HUES6 (cell line): ENCODE data around the gene NRIP1.
"Not testable (repeated sequence)": the region's sequence is repeated elsewhere in the genome, so short reads cannot be mapped to it uniquely, and the experiment has no call there.

Experiments
- H3K27ac ChIP-seq: 2 replicates; pipeline ENCODE4 v1.7.0; 2013; ENCODE audit warnings: low read depth, mild to moderate bottlenecking, low read length, inconsistent platforms
- H3K27me3 ChIP-seq: 2 replicates; pipeline ENCODE4 v1.6.1; 2013; ENCODE audit warnings: low read length; ENCODE audit not compliant: control insufficient read depth, insufficient read depth
- H3K36me3 ChIP-seq: 2 replicates; pipeline ENCODE4 v1.6.1; 2013; ENCODE audit warnings: low read length; ENCODE audit not compliant: control insufficient read depth, insufficient read depth
- H3K4me1 ChIP-seq: 2 replicates; pipeline ENCODE4 v1.6.1; 2013; ENCODE audit warnings: low read length; ENCODE audit not compliant: control insufficient read depth, insufficient read depth
- H3K4me3 ChIP-seq: 2 replicates; pipeline ENCODE4 v1.5.1; 2013; ENCODE audit warnings: low read depth, low read length
- H3K9ac ChIP-seq: one replicate; pipeline ENCODE4 v1.6.1; 2013; ENCODE audit warnings: mild to moderate bottlenecking, low read length
- H3K9me3 ChIP-seq: 2 replicates; pipeline ENCODE4 v1.6.1; 2013; ENCODE audit warnings: low read depth, low read length; ENCODE audit not compliant: control insufficient read depth, insufficient read depth

Gene NRIP1

DNA sequence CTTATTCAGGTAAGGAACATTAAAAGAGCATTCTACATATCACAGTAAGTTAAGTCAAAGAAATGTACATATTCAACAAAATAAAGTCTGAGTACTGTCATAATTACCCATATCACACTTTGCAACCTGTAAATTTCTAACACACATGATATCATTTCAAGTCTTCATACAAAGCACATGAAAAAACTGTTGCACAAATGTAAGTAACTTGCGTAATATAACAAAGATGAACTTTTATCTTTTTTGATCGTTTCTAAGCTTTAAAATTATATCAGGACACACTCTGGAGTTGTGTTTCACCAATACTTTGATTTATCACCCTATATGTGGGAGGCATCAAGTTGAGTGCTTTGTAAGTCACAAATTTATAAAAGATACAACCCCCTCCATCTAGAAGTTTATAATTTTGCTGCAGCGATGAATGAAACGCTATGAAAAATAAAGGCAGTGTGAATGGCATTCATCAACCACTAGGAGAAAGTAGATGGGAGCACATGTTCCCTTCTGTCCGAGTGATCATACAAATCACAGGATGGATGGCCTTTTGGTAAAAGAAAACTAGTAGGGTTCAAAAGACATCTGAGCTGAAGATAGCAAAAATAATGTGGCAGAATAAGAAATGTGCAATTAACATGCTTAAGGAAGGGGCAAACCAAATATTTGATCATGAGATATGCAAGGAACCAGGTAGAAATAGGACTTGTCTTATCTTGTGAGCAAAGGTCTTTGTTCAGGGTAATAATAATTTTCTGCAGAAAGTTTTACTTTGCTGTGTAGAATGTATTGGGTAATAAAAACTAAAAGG is 27.5 kb downstream of the NRIP1 start:
- Histone ChIP-seq H3K27ac (no peak overlapping the region), H3K9ac (no peak overlapping the region), H3K9me3 (no peaks in the 10 kb centered on the region; the same call in 1 of the 2 replicates), H3K36me3 (peaks cover 4% of the 10 kb centered on the region; the same call in 1 of the 2 replicates), H3K4me1 (peaks cover 4% of the 10 kb centered on the region), H3K27me3 (no peaks in the 10 kb centered on the region), H3K4me3 (no peak overlapping the region)

DNA sequence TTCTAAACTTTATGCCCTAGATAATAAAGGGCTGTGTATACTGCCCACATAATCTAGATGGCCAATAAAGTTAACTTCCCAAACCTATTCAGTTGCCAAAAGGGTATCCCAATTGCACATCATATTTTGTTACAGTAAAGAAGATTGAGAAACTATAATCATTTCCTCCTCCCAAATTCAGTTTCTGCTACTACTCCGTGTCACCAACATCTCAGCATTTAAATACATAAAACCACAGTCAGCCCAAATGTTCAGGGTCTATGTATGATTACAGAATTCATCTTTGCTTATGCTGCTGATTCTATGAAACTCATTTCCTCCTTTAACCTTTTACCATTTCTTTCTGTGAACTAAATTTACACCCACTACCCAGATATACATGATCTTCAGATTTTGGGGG is 28.6 kb downstream of the NRIP1 start:
- Histone ChIP-seq H3K9me3 (no peaks in the 10 kb centered on the region; the same call in 1 of the 2 replicates), H3K36me3 (peaks cover 5% of the 10 kb centered on the region; the same call in 1 of the 2 replicates), H3K4me1 (peaks cover 4% of the 10 kb centered on the region), H3K27ac (no peak overlapping the region), H3K4me3 (no peak overlapping the region), H3K9ac (no peak overlapping the region), H3K27me3 (no peaks in the 10 kb centered on the region)

GRCh38 chr21:15034126-15034853 is 30.5 kb downstream of the NRIP1 start:
- H3K9me3 ChIP-seq, result no peaks in the 10 kb centered on the region
- H3K36me3 ChIP-seq, result peaks cover 2% of the 10 kb centered on the region; the same call in 1 of the 2 replicates
- no peak overlapping the region for H3K4me3 ChIP-seq
- no peaks in the 10 kb centered on the region for H3K27me3 ChIP-seq
- H3K4me1 ChIP-seq, result peaks cover 5% of the 10 kb centered on the region
- no peak overlapping the region for H3K9ac ChIP-seq
- H3K27ac ChIP-seq, result no peak overlapping the region

DNA sequence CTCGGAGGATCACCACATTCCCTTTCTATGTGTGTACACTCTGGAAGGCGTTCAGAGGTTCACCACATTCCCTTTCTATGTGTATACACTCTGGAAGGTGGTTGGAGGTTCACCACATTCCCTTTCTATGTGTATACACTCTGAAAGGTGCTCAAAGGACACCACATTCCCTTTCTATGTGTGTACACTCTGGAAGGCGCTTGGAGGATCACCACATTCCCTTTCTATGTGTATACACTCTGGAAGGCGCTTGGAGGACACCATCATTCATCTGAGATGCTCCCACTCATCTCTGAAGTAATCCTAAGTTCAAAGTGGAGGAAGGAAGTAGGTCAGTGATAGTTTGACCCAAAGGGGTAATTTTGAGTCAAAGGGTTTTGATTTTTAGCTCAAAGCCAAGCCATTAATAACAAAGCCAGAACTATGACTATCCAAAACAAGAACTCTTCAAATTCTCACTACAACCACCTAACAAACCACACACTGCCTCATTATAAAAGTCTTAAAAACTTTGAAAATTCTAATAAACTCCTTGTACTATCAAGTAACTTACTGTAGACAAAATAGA is 32.9 kb downstream of the NRIP1 start:
- peaks cover 9% of the 10 kb centered on the region for H3K4me1 ChIP-seq
- no peak overlapping the region for H3K4me3 ChIP-seq
- no peaks in the 10 kb centered on the region for H3K27me3 ChIP-seq
- H3K36me3 ChIP-seq, result peaks cover 2% of the 10 kb centered on the region; the same call in 1 of the 2 replicates
- no peak overlapping the region for H3K9ac ChIP-seq
- no peak overlapping the region for H3K27ac ChIP-seq
- no peaks in the 10 kb centered on the region for H3K9me3 ChIP-seq

DNA sequence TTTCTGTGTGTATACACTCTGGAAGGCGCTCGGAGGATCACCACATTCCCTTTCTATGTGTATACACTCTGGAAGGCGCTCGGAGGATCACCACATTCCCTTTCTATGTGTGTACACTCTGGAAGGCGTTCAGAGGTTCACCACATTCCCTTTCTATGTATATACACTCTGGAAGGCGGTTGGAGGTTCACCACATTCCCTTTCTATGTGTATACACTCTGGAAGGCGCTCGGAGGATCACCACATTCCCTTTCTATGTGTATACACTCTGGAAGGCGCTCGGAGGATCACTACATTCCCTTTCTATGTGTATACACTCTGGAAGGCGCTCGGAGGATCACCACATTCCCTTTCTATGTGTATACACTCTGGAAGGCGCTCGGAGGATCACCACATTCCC is 33.4 kb downstream of the NRIP1 start:
- not testable (repeated sequence) for H3K4me1 ChIP-seq, H3K36me3 ChIP-seq, H3K9ac ChIP-seq, H3K9me3 ChIP-seq, H3K27me3 ChIP-seq, H3K4me3 ChIP-seq, H3K27ac ChIP-seq

DNA sequence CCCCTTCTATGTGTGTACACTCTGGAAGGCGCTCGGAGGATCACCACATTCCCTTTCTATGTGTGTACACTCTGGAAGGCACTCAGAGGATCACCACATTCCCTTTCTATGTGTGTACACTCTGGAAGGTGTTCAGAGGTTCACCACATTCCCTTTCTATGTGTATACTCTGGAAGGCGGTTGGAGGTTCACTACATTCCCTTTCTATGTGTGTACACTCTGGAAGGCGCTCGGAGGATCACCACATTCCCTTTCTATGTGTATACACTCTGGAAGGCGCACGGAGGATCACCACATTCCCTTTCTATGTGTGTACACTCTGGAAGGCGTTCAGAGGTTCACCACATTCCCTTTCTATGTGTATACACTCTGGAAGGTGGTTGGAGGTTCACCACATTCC is 33.9 kb downstream of the NRIP1 start:
- H3K4me1 ChIP-seq, H3K27ac ChIP-seq, H3K4me3 ChIP-seq, H3K9me3 ChIP-seq, H3K27me3 ChIP-seq, H3K36me3 ChIP-seq, H3K9ac ChIP-seq: not testable (repeated sequence)

GRCh38 chr21:15029077-15029476 is 35.7 kb downstream of the NRIP1 start:
- Histone ChIP-seq H3K9ac (no peak overlapping the region), H3K27ac (no peak overlapping the region), H3K9me3 (no peaks in the 10 kb centered on the region), H3K36me3 (peaks cover 2% of the 10 kb centered on the region; the same call in 1 of the 2 replicates), H3K4me3 (no peak overlapping the region), H3K4me1 (peaks cover 5% of the 10 kb centered on the region; the same call in 1 of the 2 replicates), H3K27me3 (no peaks in the 10 kb centered on the region)

DNA sequence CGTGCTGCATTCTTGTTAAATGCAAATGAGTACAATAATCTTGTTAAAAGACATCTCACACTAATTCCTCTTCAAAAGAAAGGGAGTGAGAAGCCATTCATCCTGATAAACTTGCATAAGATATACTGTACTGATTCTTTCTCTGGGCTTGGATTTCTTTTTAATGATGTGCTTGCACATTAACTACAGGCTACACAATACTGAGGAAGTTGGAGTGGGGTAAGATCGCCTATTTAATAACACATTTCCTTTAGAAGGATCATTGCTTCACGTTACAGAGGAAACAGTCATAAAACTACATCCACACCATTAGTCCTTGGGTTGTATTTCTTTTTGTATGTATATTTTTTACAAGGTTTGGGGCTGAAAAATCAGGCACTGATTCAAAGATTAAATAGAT is 36.6 kb downstream of the NRIP1 start:
- Histone ChIP-seq H3K4me1 (peaks cover 5% of the 10 kb centered on the region; the same call in 1 of the 2 replicates), H3K27ac (no peak overlapping the region), H3K36me3 (peaks cover 2% of the 10 kb centered on the region; the same call in 1 of the 2 replicates), H3K9ac (no peak overlapping the region), H3K4me3 (no peak overlapping the region), H3K27me3 (no peaks in the 10 kb centered on the region), H3K9me3 (no peaks in the 10 kb centered on the region)

DNA sequence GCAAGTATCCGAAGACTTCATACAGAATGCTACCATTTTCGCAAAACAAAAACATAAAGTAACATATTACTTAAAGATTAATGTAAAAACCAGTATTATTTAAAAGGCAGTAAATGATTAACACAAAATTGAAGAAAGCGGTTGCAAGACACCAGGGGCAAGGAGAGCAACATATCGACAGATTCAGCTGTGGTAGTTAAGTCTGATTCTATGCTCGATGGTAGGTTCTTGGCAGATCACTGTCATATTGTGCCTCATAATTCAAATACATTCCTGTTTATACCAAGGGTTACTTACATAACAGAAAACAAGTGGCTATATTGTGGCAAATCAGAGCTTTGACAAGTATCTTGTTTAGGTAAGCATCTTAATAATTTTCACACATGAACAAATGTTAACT is 37.7 kb downstream of the NRIP1 start:
- H3K27me3 ChIP-seq, result no peaks in the 10 kb centered on the region
- H3K4me3 ChIP-seq, result no peak overlapping the region
- H3K4me1 ChIP-seq, result peaks cover 5% of the 10 kb centered on the region; the same call in 1 of the 2 replicates
- H3K9ac ChIP-seq, result no peak overlapping the region
- 0 out of 2 replicates have a peak, but pooled peaks cover 1% of the 10 kb centered on the region for H3K9me3 ChIP-seq
- no peak overlapping the region for H3K27ac ChIP-seq
- H3K36me3 ChIP-seq, result peaks cover 2% of the 10 kb centered on the region; the same call in 1 of the 2 replicates

- Histone ChIP-seq H3K27ac (no peak overlapping the region), H3K9ac (no peak overlapping the region), H3K9me3 (0 out of 2 replicates have a peak, but pooled peaks cover 2% of the 10 kb centered on the region), H3K27me3 (no peaks in the 10 kb centered on the region), H3K4me3 (no peak overlapping the region), H3K4me1 (peaks cover 5% of the 10 kb centered on the region; the same call in 1 of the 2 replicates), H3K36me3 (no peaks in the 10 kb centered on the region)
These were observed 38.4 kb downstream of the NRIP1 start for GRCh38 chr21:15026370-15026769.

DNA sequence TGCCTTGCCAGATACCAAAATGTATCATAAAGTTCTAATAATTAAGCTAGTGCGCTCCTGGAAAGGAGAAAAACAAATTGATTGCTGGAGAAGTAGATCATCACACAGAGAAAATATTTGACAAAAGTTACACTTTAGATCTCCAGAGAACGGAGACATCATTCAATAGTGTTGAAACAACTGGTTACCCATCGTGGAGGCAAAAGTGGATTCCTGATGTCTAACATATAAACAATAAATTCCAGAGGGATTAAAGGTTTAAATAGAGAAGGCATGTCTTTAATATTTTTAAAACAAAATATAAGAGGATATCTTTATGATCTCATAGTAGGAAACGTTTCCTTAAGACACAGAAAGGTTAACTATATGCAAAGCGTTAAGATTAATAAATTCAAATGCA is 41.0 kb downstream of the NRIP1 start:
- no peak overlapping the region for H3K9ac ChIP-seq
- H3K4me3 ChIP-seq, result no peak overlapping the region
- H3K4me1 ChIP-seq, result no peaks in the 10 kb centered on the region
- no peak overlapping the region for H3K27ac ChIP-seq
- H3K36me3 ChIP-seq, result no peaks in the 10 kb centered on the region
- 0 out of 2 replicates have a peak, but pooled peaks cover 2% of the 10 kb centered on the region for H3K9me3 ChIP-seq
- H3K27me3 ChIP-seq, result no peaks in the 10 kb centered on the region
